HG03095 (cell line): ENCODE measurements around the gene ARHGEF4.
"Not testable (repeated sequence)": the region's sequence is repeated elsewhere in the genome, so short reads cannot be mapped to it uniquely, and the experiment has no call there.

Source experiments
- ATAC-seq: cut with Tn5 transposase; IDR thresholded peaks from one replicate; pipeline ENCODE4 v1.9.1; 2021; ENCODE audit warnings: moderate library complexity; ENCODE audit not compliant: unreplicated experiment

ARHGEF4 gene

DNA sequence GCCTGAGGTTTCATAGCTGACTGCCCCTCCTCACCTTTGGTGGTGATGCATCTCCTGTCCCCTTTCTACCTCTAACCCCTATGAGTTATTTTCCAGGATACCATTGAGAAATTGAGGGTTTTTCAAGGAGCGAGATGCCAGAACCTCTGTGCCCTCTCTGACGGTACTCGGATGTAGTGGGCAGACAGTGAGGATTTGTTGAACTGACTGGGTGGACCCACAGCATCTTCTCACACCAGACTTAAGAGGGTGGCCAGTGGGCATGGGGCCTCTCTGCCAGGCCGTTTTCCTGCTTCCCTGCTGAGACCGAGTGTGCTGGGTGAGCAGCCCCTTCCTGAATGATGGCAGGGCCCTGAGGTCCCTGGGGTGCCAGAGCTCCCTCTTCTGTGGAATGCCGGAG lies 46.3 kb downstream of the ARHGEF4 start:
- ATAC-seq = no peak

- no peak for ATAC-seq
Measured at GRCh38 chr2:130883496-130883895, 46.8 kb downstream of the ARHGEF4 start.

GRCh38 chr2:130884013-130884412 lies 47.3 kb downstream of the ARHGEF4 start:
- no peak for ATAC-seq

GRCh38 chr2:130884503-130884902 lies 47.8 kb downstream of the ARHGEF4 start:
- no peak for ATAC-seq

DNA sequence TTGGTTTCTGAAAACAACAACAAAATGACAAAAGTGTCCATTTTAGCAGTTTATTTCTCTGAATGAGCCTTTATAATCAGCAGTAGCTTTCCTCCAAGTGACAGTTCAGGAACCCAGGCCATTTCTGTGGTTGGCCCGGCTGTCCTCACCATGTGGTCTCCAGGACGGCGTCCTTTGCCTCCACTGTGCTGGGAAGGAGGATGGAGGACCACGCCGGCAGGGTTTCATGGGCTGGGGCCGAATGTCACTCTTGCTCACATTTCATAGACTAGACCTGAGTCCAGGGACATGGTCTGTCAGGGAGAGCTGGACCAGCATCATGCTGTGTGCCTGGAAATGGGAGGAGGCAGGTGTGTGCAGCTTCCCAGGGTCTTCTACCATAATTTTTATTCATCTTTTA lies 50.9 kb downstream of the ARHGEF4 start:
- ATAC-seq = no peak

DNA sequence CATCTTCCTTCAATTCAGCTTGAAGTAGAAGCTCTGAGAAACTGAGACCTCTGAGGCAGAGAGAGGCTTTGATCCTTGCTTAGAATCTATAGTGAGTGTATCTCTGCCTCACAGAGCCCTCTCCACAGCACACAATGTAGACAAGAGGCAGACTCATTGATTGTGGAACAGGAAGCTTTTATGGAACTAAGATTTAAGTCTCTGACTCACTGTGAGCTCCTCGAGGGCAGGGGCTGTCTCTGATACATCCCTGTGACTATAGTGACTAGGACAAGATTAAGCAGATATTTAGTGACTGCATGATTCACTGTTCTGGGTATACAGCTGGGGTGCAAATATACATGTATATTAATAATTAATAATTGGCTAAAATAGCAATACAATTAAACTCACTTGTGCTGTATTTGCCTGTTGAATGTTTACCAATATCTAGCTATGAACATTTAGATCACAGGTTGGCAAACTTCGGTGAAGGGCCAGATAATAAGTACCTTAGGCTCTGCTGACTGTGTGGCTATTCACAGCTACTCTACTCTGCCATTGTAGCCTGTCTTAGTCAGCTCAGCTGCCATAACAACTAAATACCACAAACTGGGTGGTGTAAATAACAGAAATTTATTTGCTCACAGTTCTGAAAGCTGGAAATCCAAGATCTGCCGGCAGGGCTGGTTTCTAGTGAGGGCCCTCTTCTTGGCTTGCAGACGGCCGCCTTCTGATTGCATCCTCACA lies 54.4 kb downstream of the ARHGEF4 start:
- ATAC-seq = no peak

DNA sequence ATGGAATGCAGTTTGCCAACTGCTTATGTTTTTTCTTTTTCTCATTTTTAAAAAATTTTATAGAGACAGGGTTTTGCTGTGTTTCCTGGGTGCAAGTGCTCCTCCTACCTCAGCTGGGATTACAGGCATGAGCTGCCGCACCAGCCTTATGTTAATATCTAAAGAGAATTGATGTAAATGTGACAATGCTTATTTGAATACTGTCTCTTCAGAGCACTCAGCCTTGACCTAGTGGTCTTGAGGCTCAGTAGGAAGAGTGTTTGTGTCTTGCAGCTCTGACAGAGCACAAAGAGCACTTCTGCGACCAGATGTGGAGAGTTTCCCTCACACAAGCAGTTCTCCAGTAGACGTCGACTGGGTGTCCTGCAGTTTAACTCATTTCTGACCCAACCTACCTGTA lies 55.3 kb downstream of the ARHGEF4 start:
- no peak for ATAC-seq

DNA sequence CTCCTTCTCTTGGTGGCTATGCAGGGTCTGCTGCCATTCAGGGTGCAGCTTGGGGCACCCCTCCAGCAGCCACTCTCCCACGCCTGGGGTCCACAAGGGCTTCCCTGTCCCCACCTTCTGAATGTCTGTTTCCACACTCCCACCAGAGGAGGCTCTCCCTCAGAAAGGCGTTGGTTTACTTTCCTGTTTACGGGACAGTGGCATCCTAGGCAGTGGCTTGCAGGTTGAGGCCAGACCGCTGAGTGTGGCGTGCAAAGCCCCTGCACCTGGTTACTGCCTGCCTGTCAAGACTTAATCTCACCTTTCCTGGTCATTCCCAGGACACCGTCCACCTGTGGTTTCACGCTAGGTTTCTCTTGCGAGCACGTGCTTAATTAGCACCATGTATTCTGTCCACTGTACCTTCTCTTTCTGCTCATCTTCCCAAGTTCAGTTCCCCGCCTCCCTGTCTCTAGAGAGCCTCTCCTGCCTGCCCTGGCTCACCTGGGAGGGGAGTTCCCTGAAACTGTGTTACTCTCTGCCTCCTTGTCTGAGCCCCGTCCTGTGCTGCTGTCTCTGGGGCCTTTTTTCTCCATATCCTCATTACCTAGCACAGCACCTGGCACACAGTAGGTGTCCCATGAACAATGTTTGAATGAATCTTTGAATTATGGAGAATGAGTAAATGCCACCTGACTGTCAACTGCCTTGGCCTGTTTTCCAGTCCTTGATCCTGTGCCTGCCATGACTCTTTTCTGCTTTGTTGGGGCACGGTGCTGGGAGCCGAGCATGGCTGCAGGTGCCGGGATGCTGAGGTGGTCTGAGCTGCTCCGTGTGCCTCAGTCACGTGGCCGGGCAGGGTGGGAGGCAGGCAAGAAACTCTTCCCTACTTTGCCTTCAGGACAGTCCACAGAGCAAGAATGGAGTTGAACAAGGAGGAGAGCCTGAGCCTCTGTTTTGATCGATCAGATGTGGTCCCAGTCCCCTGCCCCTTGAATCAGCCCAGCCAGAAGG lies 56.4 kb downstream of the ARHGEF4 start:
- no peak for ATAC-seq

DNA sequence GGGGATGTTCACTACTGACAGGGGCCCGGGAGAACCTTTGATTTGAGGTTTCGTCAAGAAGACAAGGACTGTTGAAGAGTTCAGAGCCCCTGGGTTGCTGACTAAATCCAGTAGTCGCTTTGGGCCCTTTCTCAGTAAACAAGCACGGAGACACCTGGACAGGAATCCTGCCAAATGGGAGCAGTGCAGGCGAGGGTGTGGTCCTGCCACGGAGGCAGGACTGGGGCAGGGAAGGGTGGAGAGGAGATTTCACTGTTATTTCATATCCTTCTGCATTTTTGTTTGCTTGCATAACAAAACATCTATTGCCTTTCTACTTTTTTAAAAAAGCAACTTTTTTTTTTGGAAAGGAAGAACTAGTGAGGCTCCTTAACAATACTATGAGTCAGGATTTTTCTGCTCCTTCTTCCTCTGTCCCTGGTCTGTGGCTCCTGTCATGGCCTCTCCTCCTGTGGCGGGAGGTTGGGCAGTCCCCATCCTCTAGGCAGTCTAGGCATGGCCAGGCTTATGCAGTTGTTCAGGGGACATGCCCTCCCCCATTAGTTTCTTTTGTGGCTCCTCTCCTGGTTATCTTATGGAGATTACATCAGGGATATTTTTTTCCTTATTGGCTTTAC lies 57.7 kb downstream of the ARHGEF4 start:
- no peak for ATAC-seq

- ATAC-seq = no peak
Measured at GRCh38 chr2:130896813-130897212, 60.1 kb downstream of the ARHGEF4 start.

GRCh38 chr2:130898553-130898952 lies 61.8 kb downstream of the ARHGEF4 start:
- no peak for ATAC-seq

DNA sequence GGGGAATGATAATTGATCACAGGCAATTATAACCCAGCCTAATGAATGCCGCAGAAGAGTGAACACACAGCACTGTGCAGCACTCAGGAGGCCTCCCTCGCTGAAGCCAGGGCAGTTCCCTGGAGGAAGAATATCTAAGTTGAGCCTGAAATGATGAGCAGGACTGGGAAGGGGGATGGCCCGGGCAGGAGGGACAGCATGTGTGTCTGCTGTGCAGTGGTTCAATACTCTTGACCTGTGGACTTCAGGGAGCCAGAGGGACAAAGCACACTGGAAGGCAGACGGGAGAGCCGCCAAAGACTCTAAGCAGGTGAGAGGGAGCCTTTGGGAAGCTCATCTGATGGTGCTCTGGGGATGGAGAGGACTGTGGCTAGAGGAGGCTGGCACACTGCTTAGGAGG lies 62.6 kb downstream of the ARHGEF4 start:
- ATAC-seq = no peak

DNA sequence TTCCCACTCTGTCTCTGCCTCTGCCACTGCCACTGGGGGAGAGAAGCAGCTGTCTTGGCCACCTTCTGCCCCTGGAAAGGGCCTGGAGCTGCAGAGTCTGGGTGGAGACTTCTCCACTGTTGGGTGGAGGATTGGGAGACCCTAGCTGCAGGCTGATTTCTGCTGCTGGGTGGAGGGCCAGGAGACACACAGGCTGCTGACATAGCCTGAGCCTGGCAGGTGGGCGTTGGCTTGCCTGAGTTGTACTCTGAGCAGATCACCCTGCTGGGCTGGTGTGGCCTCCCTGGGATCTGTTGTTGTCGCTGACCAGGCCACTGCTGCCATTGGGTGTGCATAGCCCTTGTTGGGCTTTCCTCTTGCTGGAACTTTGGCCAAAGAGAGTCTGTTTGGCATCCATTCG lies 64.3 kb downstream of the ARHGEF4 start:
- ATAC-seq = no peak

DNA sequence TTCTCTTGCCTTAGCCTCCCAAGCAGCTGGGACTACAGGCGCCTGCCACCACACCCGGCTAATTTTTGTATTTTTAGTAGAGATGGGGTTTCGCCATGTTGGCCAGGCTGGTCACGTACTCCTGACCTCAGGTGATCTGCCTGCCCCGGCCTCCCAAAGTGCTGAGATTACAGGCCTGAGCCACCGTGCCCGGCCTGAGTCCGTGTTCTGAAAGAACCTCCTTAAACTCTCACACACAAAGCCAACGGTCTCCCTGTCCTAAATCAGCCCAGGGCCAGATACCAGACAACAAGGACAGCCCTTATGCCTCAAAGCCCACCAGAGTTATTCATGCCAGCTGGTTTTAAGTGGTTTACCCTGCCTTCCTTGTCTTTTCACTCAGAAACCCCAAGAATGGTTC lies 64.9 kb downstream of the ARHGEF4 start:
- ATAC-seq = not testable (repeated sequence)

DNA sequence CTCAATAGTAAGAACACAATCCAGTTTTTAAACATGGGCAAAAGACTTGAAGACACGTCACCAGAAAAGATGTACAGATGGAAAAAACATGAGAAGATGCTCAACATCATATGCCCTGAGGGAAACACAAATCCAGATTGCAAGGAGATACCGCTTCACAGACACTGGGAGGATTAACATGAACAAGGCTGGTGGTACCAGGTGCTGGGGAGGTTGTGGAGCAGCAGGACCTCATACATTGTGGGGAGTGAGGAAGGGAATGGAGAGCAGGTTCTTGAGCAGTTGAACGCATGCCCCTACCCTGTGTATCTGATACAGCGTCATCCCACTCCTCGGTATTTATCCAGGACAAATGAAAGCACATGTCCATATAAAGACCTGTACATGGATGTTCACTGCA lies 72.1 kb downstream of the ARHGEF4 start:
- ATAC-seq = no peak

DNA sequence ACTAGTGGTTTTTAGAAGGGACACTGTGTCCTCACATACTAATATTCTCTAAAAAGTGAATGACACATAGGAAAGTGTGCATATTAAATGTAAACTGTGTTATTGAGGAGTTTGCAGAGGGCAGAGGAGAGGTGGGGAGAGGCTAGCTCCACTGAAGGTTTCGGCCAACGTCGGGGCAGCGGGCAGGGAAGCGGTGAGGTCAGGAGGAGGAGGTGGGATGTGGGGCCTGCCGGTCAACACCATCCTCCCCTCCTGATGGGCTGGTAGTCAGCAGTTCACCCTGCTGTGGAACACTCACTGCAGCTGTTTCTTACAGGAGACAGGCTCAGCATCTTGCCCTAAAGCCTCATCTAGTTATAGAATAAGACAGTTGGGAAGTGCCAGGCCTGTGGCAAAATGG lies 74.2 kb downstream of the ARHGEF4 start:
- no peak for ATAC-seq

GRCh38 chr2:130911482-130911881 lies 74.8 kb downstream of the ARHGEF4 start:
- no peak for ATAC-seq

GRCh38 chr2:130911996-130912395 lies 75.3 kb downstream of the ARHGEF4 start:
- ATAC-seq = no peak

DNA sequence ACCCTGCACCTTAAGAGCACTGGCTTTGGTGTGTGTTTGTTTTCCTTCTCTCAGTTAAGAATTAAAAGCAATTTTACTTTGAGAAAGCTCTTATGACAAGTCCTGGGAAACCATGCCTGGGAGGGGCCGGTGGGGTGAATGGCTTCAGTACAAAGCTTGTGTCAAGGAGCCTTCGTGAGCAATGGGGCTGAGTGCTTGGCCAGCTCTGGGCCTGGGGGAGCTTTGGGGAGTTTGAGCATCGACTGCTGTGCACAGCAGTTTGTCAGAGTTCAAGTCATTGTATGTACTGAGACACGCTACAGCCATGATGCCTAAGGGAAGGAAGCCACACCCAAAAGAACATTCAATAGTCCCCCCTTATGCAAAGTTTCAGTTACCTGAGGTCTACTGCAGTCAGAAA lies 75.8 kb downstream of the ARHGEF4 start:
- ATAC-seq = no peak

DNA sequence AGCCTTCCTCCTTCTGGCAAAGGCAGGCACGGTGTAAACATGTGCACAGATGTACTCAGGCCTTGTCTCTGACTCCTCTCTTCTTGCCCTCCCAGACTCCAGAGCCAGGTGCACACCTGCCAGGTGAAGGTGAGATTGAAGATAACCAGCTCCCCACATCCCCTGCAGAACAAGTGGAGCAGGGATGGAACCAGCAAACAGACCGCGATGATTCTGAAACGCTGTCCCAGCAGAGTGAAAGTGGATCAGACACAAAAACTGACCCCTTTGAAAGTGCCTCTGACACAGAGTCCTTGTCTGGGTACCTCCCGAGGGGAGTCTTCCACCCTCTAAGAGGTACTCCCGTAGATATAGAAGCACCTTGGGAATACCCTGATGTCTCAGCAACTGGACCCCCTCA lies 77.2 kb downstream of the ARHGEF4 start:
- no peak for ATAC-seq

DNA sequence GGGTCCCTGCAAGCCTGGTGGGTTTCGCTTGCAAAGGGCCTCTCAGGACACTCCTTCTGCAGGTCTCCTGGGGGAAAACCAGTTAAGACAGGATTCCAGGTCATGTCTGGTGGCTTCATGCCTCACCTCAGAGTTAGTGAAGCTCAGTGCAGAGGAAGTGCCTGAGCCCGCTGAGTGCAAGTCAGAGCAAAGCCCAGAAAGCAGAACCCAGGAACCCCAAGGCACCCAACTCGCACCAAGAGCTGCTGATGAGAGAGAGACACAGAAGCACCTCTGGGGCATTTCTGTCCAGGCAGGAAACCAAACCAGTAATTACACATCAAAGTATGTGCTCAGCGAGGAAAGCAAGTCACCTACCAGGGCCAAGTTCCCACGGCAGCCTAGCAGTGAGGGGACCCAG lies 78.4 kb downstream of the ARHGEF4 start:
- ATAC-seq = no peak
